Measurements from ENCODE around the gene MAPRE2.
A peak's percentile ranks its signal among the peaks of the same experiment; 100 is the strongest.
"Not testable (repeated sequence)": the region's sequence is repeated elsewhere in the genome, so short reads cannot be mapped to it uniquely, and the experiment has no call there.

The MAPRE2 gene

GRCh38 chr18:35127201-35127600, 86.0 kb downstream of the MAPRE2 start:
- DNase-seq = no peak

DNA sequence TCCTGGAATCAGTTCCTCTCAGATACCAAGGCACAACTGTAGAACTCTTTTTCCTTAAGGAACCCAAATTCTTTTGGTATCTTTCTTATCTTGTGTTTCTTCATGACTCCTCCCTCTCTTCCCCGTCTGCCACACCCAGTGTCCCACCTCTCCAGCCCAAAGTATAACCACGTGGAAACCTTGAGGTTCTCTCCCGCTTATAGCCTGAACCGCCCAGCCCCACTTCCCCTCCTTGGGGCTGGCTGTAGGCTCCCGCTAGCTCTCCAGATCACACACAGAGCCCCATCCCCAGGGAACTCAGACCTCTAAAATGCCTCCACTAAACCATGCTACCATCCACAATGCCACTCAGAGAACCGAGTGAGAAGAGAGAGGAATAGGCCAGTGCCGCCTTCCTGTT, 87.5 kb downstream of the MAPRE2 start:
- DNase-seq = no peak

- DNase-seq = no peak
These were observed 89.0 kb downstream of the MAPRE2 start for GRCh38 chr18:35130236-35130635.

DNA sequence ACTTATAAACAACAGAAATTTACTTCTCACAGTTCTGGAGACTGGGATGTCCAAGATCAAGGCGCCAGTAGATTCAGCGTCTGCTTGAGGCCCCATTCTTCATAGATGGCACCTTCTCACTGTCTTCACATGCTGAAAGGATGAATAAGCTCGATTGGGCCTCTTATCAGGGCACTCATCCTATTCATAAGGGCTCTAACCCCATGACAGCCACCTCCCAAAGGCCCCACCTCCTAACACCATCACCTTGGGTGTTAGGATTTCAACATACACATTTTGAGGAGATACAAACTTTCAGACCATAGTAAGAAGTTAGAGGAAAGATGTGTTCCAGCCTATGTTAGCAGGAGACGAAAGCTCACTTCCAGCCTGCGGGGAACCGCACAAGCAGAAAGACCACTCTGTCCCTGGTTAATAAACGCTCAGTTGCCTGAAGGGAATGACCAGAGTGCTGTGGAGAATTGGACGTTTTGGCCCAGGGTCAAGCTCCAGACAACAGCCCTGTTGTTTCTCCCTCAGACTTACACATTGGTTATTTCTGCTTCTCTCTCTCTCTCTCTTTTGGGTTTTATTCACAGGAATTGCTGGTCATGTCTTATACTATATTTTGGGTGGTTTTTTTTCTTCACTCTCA, 90.3 kb downstream of the MAPRE2 start:
- DNase-seq = no peak

DNA sequence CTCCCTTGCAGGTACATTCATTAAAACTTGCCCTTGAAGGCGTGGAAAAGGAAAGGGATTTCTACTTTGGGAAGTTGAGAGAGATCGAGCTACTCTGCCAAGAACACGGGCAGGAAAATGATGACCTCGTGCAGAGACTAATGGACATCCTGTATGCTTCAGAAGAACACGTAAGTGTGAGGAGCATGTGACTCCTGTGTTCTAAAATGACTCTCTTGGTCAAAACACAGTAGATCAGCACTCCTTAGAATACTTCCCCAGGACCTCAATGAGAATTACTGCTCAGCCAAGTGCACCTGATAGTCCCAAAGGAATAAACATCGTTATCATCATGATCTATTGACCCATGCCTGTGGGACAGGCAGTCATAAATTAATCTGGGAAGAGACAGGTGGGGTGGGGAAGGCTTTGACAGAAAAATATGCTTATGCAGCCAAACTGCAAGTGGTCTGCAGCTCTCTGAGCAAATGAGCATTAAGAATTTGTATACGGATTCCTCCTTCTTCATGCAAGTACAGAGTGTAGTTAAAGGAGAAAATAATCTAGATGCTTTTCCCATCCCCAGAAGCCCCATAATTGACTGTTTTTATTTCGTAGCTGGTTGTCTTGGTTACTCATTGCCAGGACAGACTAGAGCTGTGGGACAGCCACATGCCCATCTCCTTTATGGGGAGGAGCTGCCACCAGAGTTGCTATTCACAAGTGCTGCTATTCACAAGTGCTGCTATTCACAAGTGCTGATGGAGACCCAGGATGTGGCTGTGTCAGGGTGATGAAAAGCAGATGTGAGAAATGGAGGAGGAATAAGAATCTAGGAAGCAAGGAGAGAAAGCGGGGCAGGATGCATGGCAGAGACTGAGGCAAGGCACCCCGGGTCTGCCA, 91.0 kb downstream of the MAPRE2 start:
- DNase-seq = no peak

DNA sequence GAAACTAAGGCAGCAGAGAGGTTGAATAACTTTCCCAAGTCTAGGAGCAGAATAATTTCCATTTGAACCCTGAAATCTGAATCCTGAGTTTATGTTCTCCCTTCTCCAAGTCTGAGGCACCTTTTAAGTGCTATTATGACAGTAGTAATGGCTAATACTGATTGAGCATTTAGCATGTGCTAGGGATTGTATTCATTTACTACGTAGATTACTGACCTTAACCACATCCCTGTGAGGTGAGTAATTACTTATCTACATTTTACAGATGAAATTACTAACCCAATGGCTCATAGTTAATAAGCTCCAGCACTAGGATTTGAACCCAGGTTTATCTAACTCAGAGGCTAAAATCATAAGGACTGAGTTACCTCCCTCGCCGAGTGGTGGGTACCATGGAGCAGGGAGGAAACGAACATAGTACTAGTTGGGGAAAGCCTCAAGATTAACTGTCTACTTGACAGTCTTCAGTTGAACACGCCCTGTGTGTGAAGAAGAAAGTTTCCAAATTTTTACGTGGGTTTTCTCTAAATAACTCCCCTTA, 93.0 kb downstream of the MAPRE2 start:
- no peak for DNase-seq

DNA sequence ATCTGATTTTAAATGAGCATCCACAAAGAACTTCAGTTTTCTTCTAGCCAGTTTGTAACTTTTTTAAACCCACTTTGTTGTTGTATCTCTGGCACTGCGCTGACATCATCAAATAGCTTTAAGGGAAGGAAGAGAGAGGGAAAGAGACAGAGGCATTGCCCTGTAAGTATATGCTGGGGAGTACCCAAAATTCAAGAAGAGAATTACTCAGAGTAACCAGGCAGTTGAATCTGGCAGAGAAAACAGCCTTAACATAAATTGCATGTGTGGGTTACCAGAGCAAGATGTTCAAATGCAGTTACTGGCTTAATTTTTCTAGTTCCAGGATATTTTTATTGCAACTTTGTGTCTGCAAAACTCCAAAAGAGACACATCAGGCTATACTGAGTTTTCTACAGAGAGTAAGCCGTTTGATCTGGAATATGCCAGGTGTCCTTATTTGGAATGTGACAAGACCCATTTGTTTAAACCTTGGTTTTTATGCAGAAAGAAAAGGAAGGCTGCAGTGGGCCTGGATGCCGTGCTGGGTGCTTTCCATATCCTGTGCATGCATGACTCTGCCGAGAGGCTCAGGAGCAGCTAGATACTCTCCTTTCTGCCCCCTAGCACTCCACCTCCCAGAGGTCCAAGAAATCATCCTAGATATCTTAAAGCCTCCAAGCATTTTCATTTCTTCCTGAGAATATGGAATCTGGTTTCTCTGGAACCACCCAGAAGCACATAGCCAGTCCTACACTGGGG, 93.7 kb downstream of the MAPRE2 start:
- no peak for DNase-seq

DNA sequence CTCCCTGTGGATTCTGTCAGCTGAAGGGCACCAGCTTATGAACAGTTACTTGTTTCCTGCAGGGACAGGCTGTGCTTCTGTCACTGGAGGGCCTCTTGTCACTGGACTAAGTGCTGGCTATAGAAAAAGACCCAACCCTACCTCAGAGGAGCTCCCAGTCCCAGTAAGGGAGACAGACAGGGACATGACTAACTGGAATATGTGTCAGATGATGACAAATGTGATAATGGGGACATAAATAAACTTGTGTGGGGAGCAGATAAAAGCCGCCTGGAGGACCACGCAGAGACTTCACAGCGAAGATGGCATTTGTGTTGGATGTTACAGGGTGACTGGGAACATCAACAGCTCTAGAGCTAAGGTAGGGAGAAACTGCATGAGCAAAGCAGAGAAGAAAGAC, 95.0 kb downstream of the MAPRE2 start:
- DNase-seq = no peak

GRCh38 chr18:35136885-35137284, 95.7 kb downstream of the MAPRE2 start:
- no peak for DNase-seq

DNA sequence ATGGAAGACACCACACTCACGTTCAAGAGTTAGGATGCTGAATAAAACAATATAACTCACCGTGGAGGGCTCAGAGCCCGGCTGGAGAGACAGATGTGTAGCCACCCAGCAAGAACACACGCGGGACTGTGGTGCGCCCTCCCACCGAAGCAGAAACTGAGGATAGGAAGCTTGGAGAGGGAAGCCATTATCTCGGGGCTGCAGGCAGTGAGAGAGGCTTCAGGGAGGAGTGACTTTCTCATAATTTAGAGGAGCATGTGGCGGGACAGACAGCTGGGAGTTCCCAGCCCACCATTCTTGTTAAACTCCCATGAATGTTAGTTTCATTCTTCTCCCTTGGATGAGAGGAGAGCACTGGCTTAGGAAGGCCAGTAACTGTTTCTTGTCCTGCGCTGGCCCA, 96.4 kb downstream of the MAPRE2 start:
- DNase-seq = no peak

GRCh38 chr18:35138773-35139172, 97.6 kb downstream of the MAPRE2 start:
- DNase-seq = peak; percentile 40

DNA sequence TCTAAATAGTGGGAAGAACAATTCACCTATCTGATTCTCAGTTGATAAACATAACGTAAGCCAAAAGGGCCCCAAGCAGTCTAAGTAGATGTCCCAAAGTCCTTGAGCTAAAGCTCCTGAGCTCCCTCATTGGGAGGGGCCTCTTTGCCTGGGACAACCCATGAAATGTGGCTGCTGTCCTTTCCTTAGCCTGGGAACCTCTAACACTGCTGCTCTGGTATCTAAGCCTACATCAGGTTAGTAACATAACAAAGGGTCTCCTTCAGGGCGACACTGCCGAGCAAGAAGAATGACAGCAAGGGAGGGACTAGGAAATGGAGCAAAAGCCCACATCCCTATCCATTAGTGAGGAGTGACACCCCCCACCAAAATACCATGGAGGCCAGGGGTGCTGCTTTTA, 98.3 kb downstream of the MAPRE2 start:
- DNase-seq = no peak

GRCh38 chr18:35141077-35141476, 99.9 kb downstream of the MAPRE2 start:
- DNase-seq = no peak

DNA sequence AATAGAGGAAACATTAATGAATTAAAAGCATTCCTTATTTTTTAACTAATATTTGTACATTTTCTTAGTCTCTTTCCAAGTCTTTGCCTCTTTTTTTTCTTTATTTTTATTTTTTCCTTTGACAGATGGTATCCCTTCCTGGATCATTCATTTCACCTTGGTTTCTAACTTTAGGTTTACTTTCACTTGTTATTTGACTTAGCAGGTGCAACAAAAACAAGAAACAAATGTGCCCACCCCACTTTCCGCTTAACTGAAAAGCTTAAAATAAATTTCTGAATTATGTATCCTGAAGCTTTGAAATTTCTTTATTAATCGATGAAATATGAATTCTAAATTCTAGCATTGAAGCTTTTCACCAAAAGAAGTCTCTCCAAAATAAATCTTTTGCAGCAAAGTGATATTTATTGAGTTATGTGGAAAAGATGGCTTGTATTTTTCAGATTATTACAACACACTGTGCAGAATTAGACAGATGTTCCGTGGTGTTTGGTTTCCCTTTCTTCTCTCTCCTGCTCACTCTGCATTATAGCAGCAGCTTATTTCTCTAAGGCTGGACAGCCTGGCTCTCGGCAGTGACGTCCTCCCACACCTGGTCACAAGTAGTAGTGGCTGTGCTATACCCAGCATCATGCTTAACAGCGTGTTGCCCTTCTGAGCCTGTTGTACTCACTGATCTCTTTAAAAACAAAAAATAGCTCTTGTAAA, 100.5 kb downstream of the MAPRE2 start:
- DNase-seq = no peak

- DNase-seq = no peak
These were observed 101.0 kb downstream of the MAPRE2 start for GRCh38 chr18:35142275-35142615.

GRCh38 chr18:35143622-35144596, 102.7 kb downstream of the MAPRE2 start:
- DNase-seq = peak; percentile 78

DNA sequence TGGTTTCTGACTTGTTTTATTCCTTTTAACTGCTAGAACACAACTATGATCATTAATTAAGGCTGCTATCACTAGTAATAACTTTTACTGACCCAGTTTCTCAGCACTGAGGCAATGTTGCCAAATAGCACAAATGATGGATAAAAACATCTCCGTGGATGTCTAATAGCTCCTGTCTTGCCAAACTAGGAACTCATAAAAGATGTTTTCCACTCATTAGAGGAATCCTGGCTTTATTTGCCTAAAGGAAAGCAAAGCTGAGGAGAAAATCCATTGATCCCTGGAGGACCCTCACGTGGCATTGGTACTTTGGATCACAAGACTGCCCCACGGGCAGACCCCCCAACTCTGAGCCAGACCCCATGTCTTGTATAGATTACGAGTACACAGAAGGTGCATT, 103.5 kb downstream of the MAPRE2 start:
- no peak for DNase-seq

DNA sequence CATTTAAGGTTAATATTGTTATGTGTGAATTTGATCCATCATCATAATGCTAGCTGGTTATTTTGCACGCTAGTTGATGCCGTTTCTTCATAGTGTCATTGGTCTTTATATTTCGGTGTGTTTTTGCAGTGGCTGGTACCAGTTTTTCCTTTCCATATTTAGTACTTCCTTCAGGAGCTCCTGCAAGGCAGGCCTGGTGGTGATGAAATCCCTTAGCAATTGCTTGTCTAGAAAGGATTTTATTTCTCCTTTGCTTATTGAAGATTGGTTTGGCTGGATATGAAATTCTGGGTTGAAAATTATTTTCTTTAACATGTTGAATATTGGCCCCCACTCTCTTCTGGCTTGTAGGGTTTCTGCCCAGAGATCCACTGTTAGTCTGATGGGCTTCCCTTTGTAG, 109.0 kb downstream of the MAPRE2 start:
- DNase-seq = not testable (repeated sequence)

DNA sequence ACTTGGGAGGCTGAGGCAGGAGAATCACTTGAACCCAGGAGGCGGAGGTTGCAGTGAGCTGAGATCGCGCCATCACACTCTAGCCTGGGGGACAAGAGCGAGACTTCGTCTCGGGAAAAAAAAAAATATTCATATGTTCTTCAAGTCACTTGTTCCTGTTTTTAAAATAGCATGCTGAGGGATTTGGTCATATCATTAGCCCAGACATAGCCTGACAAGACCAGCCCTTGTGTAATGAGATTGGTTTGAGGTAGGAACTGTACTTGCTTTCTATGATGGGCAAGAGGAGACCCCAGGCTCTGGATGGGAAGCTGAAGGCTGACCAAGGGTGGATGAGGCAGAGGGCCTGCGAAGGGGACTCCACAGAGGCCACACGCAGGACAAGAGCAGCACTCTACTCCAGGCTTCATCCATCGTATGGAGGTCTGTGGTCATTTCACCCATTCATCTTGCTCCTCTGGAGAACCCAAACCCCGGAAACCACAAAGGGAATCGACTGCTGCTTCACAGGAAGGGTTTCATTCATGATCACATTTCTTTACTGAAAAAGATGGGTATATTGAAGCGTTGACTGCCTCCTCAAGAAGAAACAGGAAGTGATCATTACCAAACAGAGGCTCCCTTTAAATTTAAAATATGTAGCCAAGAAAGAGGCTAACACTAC, 112.5 kb downstream of the MAPRE2 start:
- no peak for DNase-seq

DNA sequence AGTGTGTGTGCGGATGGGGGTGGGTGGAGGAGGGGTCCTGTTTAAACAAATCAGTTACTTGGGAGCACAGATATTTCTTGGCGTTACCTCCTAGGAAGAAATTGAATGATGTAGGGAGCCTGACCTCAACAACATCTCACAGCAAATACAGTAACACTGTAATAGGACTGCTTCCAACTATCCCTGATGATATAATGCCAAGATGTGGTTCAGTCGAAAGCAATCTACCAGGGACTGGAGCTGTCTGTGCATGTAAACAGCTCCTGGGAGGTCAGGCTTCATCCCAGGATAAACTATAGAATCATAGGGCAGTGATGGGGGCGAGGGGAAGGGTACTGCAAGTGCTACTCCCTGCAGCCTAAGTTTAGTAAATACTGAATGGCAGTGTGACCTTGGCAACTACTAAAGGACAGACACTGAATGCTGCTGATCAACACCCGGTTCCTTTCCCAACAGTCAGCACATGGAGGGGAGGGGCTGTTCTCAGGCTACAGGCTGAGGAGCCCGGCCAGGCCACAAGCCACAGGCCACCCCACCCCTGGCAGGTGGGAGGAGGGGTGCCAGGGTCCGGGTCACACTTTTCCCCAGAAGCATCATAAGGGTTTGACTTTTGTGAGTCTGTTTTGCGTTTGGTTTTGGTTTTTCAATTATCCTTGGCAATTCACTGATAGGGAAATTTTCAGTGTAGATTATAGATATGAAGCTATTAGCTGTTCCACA, 114.3 kb downstream of the MAPRE2 start:
- no peak for DNase-seq

Measured in DMS79 treated with DMSO at 0.1 percent for 48 hours (cell line).